EL (cell line): ENCODE results near the gene ACTL7A.

Experiments
- DNase-seq: peaks from one replicate; pipeline ENCODE4 v3.0.0-alpha.2; 2016

The ACTL7A gene

DNA sequence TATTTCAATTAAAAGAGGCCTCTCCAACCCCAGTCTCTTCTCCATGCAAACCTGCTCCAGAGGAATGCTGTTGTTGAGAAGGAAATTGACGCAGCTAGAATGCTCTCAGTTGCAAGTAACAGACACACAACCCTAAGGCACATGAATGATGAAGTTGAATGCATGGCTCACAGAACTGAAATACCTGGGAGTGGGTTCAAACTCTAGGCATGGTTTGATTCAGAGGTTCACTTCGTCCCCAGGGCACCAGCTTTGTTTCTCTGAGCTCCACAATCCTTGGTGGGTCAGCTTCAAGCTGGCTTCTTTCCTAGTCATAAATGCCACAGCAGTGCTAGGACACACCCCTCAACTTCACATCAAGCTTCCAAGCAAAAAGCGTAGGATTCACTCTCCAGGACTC lies 10.9 kb upstream of the ACTL7A start:
- DNase-seq: no peak

DNA sequence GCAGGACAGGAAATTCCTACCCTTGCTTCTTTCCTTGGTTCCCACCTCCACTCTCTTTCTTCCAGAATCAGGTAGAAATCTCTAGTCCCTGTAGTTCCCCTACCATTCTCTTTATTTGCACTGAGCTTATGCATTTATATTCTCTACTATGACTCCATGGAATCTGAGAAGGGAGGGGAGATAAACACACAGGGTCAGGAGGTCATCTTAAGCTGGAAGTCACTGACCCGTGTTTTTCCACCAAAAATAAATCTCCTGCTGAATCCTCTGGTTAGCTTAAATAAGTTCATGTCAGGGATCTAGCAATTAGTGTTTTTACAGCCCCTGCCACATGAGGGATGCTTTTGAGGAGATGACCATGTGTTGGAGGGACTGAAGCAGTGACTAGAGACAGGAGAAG lies 10.0 kb upstream of the ACTL7A start:
- no peak for DNase-seq

DNA sequence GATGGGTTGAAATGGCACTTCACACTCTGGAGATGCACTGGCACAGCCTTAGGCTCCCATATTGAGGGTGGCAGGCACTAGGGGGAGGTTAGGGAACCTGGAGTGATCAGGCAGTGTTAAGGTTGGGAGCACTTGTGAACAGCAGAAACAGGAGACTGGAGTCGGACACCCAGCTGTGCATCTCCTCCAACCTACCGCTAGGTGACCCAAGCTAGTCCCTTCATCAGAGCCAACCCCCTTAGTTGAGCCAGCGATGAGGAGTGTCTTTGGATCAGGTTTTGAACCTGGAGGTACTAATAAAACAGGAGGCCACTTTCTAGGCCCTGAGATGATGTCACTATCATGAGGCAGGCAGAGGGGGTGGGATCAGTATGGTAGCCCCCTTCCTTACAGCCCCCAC lies 8.0 kb upstream of the ACTL7A start:
- DNase-seq: no peak

DNA sequence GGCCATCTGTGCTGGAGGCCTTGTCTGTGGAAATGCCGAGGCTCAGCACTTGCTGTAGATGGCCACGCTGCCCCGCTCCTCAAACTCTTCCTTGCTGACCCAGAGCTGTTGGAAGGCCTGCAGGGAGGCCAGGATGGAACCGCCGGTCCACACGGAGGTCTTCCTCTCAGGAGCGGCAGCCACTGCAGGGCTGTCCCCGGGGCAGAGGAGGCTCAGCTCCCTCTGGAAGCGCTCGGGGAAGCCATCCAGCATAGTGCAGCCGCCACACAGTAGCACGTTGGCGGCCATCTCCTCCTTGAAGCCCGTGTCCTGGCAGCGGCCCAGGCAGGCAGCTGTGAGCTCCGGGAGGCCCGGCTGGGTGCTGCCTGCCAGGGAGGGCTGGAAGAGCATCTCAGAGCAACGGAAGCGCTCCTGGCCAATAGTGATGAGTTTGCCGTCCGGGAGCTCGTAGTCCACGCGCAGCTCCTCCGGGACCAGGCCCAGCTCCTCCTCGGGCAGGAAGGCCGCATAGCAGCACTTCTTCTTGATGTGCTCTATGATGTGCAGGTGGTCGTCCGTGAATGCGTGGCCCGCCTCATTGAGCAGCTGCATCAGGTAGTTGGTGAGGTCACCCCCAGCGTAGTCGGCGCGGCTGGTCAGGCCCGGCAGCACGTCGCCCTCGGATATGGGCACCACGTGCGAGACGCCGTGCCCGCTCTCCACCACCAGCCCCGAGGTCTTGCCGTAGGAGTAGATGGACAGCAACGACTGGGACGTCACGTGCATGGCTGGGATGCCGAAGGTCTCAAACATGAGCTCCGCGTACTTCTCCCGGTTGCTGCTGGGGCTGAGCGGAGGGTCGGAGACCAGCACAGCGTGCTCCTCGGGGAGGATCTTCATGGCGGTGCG lies 7.2 kb upstream of the ACTL7A start:
- DNase-seq: no peak

DNA sequence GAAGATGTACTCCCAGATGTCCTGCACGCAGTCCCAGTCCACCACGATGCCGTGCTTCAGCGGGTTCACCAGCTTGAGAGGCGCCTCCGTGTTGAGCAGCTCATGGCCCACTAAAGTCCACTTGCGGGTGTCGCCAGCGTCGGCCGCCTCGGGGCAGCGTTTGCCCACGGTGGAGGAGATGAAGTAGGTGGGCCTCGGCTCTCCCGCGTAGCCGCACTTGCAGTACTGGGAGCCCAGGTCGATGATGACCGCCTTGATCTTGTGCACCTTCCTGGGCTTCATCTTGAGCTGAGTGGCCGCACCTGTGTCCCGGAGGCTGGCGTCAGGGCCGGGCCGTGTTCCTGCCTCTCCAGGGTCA lies 6.6 kb upstream of the ACTL7A start:
- DNase-seq: no peak

DNA sequence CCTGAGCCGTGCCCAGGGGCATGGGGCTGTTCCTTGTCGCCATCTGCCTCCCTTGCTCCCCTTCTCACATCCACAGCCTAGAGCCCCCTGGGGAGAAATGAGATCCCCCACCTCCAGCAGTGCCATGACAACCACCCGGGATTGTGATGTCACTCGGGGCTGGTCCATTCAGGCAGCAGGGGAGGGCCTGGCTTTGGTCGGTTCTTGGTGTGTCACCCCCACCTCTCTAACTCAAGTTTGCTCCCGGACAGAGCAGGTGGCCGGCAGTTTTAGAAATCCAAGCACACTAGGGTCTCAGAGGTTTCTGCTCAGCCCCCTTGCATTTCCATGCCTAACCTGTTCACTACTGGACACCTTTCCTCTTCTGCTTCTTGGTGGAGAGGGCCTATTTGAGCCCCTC lies 6.2 kb upstream of the ACTL7A start, which contains the start of gene ACTL7B:
ACTL7B (minus strand) TSS at position 99 of the 400 bp plus-strand sequence; CDS start at position 43, 56 bp downstream.
- DNase-seq: no peak

DNA sequence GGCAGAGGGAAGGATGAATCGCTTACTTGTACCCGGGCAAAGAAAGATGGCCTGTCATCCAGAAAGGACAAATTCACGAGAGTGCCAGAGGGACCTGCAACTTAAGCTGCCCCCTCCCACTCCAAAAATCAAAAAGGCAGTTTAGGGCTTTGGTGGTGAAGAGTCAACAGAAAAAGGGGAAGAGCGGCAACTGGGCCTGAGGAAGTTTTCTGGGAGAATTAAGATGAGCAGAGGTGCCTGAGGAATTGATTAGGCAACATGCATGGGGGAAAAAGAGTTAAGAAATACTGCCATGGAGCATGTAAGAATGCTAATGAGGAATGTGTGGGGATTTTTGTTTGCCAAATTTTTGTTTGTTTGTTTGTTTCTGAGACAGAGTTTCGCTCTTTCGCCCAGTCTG lies 4.5 kb upstream of the ACTL7A start:
- no peak for DNase-seq

DNA sequence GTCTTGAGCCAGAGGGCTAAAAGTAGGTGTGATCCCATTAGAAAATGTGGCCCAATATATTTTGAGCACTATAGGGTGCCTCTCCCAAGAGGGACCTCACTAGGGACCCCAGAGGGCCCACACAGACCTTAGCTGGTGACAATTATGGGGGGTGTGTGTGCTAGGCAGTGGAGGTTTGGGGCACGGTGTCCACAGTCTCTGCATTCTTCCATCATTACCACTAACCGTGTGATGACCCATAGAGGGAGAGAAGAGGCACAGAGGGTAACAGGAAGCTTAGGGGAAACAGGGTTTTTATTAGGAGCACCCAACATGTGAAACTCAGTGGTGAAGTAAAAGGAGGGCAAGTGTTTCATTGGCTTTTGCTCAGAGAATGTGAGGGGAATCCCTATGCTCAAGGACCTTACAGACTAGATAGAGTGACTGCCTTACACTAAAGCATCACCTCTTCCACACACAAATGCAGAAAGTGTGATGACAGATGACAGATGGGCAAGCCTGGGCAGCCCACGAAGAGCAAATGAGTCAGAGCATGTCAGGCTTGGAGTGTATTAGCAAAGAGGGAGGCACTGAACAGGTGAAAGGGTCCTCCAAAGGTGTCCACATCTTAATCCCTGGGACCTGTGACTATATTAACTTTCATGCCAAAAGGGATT lies 2.5 kb upstream of the ACTL7A start:
- peak; percentile 18 for DNase-seq

DNA sequence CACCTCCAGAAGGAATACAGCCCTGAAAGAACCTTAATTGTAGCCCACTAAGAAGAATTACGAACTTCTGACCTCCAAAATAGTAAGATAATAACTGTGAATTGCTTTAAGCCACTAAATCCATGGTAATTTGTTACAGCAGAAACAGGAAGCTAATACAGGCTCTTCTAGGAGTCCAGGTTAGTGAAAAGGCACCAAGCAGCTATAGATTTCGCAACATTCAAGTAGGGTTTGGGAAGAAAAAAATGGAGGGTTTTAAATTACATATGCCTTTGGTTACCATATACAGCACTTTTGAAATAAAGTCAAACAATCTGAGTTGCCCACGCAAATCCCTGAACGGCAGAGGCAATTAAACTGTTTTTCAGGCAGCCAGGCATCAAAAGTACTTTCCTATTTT lies 1.7 kb upstream of the ACTL7A start:
- no peak for DNase-seq

DNA sequence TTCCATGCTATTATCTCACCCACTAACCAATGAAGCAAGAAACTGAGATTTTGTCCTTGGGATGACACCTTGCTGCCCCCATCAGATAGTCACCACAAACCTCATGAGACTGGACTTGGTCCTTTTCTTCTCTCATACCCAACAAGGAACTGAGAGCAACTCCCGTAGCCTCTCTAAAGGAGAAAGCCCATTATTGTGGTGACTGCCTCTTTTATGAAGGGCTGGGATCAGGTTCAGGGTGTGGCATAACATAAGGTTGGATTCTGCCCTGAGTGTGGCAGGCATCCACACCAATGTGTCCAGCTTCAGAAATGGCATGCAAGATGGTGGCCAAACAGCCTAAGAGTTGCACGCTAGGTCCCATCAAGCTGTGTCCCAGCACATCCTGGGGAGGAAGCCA lies 1.3 kb upstream of the ACTL7A start:
- no peak for DNase-seq

DNA sequence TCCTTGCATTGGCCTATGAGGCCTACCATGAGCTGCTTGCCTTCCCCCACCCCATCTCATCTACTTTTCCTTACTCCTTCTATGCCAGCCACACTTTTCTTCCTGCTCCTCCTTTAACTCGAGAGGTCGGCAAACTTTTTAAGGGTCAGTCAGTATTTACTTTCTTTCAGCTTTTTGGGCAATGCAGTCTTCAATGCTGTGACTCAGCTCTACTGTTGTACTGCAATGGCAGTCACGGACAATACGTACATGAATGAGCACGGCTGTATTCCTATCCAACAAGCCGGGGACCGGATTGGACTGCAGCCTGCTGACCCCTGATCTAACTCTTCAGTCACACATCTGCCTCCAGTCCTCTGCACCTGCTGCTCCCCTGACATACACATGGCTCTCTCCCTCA lies 602 bp upstream of the ACTL7A start:
- no peak for DNase-seq

DNA sequence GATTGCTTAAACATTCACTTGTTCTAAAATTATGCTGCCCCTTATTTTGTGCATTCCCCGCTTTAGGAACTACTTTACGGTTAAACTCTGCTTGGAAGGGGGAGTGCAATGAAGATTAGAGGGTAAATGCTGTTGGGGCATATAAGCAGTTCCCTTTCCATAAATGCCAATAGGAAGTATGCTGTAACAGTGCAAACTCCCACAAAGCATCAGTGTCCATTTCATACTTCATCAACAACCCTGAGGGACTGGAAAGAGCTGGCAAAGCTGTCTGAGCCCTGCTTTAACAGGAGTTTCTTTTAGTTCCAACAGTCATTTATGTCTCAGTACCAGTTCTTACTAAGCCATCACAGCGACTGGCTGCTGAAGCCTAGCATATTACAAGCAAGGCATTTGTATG lies 1.8 kb downstream of the ACTL7A start:
- DNase-seq: no peak

DNA sequence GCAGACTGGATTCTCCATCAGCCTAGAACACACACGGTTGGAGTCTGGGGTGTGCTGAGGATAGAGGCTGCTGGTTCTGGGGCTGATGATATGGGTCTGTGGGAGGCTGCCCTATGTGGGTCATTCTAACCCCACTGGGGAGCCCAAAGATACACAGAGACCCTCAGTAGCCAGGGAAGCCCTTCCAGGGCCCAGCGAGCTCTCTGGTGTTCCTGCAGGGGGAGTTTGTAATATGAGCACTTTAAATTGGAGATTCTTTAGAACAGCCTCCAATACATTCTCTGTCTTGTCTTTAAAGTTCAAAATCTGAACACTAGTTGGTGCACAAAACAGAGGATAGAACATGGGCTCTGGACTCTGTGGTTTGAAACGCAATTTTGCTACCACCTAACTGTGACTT lies 2.4 kb downstream of the ACTL7A start:
- DNase-seq: no peak

DNA sequence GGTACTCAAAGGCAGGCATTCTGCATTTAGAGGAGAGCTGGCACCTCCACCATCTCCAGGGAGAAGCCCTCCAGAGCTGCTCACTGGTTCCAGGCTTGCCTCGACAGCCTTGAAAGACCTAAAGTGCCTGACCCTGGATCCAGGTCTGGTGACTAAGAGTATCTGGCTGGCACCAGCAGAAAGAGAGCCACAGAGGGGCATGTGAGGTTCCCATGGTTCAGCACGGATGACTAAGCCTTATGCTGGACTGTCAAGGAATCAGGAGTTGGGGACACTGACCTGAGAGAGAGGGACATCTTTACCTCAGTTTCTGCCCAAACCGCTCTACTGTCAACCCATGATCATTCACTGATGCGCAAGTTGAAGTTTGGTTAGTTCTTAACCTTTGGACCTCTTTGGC lies 3.0 kb downstream of the ACTL7A start:
- DNase-seq: peak; percentile 13

DNA sequence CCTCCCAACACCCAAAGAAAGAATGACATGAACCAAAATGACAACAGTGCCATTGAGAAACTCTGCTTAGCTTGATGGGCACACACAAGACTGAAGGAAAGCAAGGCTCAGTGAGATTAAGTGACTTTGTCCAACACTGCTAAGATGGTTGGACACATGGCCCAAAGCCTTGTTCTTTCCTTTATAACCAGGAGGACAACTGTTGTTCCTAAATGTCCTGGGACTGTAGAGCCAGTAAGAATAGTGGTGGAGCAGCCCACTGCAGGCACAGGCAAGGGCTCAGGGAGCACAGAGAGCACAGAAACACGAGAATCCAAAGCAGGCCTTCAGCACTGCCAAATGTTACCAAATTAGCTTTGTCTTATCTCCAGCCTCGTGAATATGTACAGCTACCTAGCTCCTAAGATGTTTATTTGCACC lies 3.9 kb downstream of the ACTL7A start:
- no peak for DNase-seq

DNA sequence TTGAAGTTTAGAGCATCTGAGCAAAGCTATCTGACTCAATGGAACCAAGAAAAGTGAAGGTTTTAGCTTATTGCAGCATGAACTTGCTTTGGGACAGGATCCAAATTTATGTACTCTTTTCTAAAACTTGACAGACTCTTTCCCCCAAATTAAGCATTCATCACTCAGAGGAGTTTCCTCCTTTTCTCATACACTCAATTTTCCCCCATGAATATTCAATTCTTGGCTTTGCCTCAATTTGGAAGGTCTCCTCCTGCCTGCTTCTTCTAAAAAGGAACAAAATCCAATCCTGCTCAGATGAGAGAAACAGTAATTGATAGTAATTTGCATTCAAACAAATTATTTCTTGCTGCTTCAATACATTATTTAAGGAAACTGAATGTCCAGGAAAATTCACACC lies 5.0 kb downstream of the ACTL7A start:
- DNase-seq: no peak

DNA sequence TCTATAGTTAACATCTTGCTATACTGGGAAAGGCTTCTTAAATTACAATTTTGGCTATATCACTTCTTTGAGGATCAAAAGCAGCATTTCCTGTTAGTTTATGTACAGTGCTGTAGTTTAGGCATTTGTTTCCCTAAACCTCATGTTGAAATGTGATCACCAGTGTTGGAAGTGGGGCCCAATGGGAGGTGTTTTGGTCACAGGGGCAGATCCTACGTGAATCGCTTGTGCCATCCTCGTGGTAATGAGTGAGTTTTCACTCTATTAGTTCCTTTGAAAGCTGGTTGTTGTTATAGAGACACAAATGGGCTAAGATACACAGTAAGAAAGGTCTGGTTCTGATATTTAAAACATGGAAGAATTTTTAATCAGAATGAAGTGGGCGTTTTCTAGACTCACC lies 5.8 kb downstream of the ACTL7A start:
- DNase-seq: no peak

DNA sequence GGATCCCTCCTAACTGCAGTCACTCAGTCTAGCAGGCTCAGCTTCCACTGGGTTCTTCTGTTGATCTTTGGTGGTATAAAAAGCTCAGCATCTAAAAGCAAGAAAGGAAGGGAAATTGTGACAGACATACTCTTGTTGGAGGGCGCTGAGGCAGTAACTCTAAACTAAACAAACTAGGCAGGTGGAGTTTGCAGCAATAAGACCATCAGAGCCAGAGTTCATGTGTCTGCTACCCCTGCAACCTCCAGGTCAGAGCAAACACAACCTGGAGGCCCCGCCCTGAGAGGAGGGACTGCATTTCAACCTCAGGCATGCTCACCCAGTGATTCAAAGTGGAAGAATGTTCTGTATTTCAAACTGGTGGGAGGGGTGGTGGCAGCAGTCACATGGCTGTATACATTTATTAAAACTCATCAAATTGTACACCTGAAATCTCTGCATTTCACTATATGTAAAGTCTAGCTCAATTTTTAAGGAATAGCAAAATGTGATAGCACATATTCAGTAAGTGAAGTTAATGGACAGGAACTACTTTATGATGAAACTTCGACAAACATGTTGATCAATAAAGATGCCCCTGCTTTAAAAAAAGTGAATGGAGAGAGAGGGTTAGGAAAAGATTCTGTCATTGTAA lies 7.1 kb downstream of the ACTL7A start:
- DNase-seq: peak; percentile 49

DNA sequence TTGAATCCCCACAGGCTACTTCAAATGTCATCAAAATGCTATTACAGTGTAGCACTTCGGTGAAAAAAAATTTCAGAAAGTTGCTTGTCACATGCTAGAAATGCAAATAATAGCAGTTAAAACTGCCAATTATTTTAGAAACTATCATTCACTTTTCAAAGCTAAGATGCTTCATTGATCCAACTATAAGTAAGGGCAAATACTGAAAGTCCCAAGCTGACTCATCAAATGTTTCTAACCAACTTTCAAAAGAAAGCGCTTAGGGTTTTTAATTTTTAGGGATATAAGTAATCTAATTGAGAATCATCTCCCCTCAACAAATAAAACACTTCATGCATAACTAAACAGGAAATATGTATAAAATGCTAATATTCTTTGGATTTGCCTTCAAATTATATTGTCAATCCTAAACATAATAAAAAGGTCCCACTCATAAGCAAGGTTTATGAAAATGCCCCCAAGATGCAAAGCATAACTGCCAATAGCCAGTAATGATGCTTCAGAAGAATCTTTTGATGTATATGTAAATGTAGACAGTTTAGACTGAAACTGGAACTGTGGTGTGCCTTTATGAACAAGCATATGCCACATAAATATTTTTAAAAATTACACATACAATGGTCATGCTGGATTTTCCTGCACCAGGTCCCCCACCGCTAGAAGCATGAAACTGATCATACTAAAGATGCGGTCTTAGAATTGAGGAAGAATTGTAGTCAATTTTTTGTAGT lies 12.2 kb downstream of the ACTL7A start:
- DNase-seq: no peak

DNA sequence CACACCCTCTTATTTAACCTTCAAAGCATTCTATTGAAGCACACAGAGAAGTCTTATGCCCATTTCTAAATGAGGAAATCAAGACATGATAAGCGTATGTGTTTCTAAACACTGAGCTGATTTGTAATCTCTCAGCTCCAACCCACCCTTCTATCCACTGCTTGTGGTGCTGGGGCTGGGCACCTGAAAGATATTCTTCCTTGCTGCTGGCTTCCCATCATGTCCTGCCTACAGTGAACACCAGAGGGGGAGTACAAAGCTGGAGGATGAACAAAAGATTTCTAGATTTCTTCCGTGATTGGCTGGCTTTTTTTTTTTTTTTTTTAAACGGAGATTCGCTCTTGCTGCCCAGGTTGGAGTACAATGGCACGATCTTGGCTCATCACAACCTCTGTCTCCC lies 14.4 kb downstream of the ACTL7A start:
- DNase-seq: no peak

DNA sequence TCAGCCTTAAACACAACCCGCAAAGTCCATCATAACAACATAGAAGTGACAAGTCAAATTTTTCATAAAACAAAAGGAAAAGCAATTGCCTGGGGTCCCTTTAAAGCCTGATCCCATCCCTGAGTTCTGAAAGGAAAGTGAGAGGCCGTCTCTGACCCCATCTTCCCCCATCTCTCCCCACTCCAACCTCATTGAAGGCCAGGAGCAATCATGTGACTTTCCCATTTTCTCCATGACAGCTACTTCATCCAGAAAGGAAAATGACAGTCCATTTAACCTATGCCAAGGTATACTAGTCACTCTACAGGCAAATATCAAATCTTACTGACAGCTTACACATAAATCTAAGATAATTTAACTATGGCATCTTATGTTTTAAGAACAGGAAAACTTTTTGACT lies 15.5 kb downstream of the ACTL7A start:
- DNase-seq: no peak

DNA sequence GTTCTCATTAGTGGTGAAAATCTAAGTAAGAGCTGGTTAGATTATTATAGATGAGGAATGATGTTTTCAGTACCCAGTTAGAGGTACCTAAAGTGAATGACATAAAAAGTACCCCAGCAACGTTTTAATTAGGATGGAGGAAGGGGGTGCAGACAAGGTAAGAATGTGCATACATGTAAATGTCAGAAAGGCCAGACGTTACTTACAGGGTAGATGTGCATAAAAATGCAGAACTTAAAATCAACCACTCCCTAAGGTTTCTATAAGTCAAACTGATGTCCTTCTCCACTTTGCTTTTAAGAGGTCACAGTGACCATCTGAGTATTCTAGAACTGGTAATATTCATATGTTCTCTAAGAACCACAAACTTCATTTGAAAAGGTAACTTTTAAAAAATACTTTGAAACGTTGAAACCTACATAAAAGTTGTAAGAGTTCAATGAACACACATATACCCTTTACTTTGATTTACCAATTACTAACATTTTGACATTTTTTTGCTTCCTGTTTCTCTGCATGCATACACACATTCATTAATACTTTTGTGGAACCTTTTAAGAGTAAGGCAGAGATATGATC lies 18.8 kb downstream of the ACTL7A start:
- no peak for DNase-seq
